Esophagus muscularis mucosa (tissue), 3 donors: ENCODE measurements around the gene TMA16.

Source experiments
- POLR2A ChIP-seq: fragments of 450-650 bp; IDR thresholded peaks from one replicate; pipeline ENCODE4 v1.6.1; 2017; ENCODE audit warnings: antibody characterized with exemption, moderate library complexity, mild to moderate bottlenecking, low read depth
- TF ChIP-seq, protein P1 (sequence below), 3 experiments: fragments of 200-600 bp in 2 of 3; fragments of 450-650 bp in 1 of 3; sonication (generic) in 2 of 3; IDR thresholded peaks; one replicate each; pipeline ENCODE4 v1.5.1; 2017 to 2019; ENCODE audit warnings: antibody characterized with exemption in 3 of 3, mild to moderate bottlenecking in 2 of 3, moderate library complexity in 1 of 3

DNA sequence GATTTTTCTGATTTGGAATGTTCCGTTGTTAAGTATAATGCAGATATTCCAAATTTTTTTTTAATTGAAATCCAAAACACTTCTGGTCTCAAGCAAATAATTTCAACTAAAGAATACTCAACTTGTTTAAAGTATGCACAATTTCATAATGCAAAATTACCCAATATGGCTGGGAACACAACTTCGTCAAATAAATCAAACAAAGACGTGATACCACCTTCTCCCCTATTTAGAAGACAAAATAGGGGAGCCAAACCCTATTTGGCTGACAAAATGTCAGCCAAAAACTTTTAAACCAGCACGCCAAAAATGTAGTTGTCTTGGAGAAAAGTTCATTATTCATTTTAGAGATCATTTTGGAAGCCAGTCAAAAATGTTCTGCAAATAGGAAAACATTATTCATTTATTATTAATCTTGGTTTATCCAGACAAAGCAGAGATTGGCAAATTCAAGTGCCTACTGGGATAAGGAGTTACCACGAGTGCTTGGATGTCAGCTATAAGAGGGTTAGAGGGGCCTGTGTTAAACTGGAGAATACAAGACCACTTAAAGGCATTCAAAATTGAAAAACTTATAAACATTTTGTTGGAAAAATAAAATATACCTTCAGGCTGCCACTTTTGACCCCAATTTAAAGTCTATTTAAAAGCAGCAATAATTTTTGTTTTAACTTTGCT lies 17.6 kb upstream of the TMA16 start:
- TF ChIP-seq POLR2A, result no peak
- TF ChIP-seq, protein P1, sequence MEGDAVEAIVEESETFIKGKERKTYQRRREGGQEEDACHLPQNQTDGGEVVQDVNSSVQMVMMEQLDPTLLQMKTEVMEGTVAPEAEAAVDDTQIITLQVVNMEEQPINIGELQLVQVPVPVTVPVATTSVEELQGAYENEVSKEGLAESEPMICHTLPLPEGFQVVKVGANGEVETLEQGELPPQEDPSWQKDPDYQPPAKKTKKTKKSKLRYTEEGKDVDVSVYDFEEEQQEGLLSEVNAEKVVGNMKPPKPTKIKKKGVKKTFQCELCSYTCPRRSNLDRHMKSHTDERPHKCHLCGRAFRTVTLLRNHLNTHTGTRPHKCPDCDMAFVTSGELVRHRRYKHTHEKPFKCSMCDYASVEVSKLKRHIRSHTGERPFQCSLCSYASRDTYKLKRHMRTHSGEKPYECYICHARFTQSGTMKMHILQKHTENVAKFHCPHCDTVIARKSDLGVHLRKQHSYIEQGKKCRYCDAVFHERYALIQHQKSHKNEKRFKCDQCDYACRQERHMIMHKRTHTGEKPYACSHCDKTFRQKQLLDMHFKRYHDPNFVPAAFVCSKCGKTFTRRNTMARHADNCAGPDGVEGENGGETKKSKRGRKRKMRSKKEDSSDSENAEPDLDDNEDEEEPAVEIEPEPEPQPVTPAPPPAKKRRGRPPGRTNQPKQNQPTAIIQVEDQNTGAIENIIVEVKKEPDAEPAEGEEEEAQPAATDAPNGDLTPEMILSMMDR (IDR thresholded peaks at IDR 0.05), result no peak
